ENCODE measurements around the gene MLKL.
"Not testable (repeated sequence)": the region's sequence is repeated elsewhere in the genome, so short reads cannot be mapped to it uniquely, and the experiment has no call there.

MLKL gene

GRCh38 chr16:74660383-74660782 is 40.3 kb downstream of the MLKL start:
- no peak for TF ChIP-seq ZNF274 (IDR thresholded peaks at IDR 0.05; ENCODE audit: low read depth, low read length)
- no peak overlapping the region for H3K4me3 ChIP-seq (ENCODE audit: low read length)

GRCh38 chr16:74659041-74659440 is 41.6 kb downstream of the MLKL start:
- H3K4me3 ChIP-seq (ENCODE audit: low read length), result no peak overlapping the region
- TF ChIP-seq ZNF274 (IDR thresholded peaks at IDR 0.05; ENCODE audit: low read depth, low read length), result no peak

GRCh38 chr16:74657870-74658642 is 42.6 kb downstream of the MLKL start:
- no peak overlapping the region for H3K4me3 ChIP-seq (ENCODE audit: low read length)
- TF ChIP-seq ZNF274 (IDR thresholded peaks at IDR 0.05; ENCODE audit: low read depth, low read length), result no peak

GRCh38 chr16:74654536-74655050 is 46.1 kb downstream of the MLKL start:
- no peak for TF ChIP-seq ZNF274 (IDR thresholded peaks at IDR 0.05; ENCODE audit: low read depth, low read length)
- H3K4me3 ChIP-seq (ENCODE audit: low read length), result no peak overlapping the region

GRCh38 chr16:74652883-74653282 is 47.8 kb downstream of the MLKL start:
- not testable (repeated sequence) for H3K4me3 ChIP-seq (ENCODE audit: low read length)

DNA sequence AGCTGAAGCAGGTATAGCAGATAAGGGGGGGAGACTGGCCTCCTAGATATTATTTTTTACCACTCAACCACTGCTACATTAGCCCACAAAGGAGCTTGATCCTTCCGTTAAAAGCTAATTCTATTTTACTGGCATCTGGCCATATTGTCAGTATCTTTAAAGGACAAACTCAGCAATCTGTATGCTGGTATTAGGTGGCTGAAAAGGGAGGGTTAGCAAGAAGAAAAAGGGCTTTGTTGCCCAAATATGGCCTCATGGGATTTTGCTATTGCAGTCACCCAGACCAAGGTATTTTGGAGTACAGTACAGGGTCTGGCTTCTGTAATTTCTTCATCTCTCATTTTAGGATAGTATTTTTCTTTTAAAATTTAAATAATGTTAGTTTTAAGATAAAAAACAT is 48.4 kb downstream of the MLKL start:
- no peak overlapping the region for H3K4me3 ChIP-seq (ENCODE audit: low read length)
- no peak for TF ChIP-seq ZNF274 (IDR thresholded peaks at IDR 0.05; ENCODE audit: low read depth, low read length)

DNA sequence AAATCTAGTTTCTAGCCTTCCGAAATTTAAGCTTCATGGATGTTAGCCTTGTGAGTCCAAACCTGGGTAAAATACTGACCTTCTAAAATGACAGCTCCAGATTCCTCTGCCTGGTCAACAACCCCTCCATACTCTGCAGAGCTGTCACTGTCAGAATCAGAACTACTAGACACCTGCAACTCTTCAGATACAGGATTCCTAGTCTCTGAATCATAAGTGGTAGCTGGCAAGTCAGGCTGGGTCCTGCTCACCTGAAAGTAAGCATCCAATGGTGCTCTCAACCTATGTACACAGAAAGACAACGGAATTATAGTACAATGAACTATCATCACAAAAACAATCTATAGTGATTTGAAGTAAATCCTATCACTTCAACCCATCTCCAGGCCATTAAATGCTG is 48.8 kb downstream of the MLKL start:
- no peak overlapping the region for H3K4me3 ChIP-seq (ENCODE audit: low read length)
- no peak for TF ChIP-seq ZNF274 (IDR thresholded peaks at IDR 0.05; ENCODE audit: low read depth, low read length)

GRCh38 chr16:74650966-74651567 is 49.6 kb downstream of the MLKL start:
- H3K4me3 ChIP-seq (ENCODE audit: low read length), result no peak overlapping the region
- no peak for TF ChIP-seq ZNF274 (IDR thresholded peaks at IDR 0.05; ENCODE audit: low read depth, low read length)

GRCh38 chr16:74649839-74650504 is 50.7 kb downstream of the MLKL start:
- no peak overlapping the region for H3K4me3 ChIP-seq (ENCODE audit: low read length)
- TF ChIP-seq ZNF274 (IDR thresholded peaks at IDR 0.05; ENCODE audit: low read depth, low read length), result no peak

DNA sequence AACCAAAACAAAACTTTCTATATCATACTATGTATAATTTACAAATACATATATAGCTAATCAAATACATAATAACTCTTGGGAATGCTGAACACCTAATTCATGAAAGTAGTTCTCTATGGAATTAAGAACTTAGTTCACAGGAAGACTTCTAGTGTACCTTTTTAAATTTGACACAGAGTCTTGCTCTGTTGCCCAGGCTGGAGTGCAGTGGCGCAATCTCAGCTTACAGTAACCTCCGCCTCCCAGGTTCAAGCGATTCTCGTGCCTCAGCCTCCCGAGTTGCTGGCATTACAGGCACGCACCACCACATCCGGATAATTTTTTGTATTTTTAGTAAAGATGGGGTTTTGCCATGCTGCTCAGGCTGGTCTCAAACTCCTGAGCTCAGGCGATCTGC is 58.7 kb downstream of the MLKL start:
- H3K4me3 ChIP-seq (ENCODE audit: low read length), result no peak overlapping the region
- no peak for TF ChIP-seq ZNF274 (IDR thresholded peaks at IDR 0.05; ENCODE audit: low read depth, low read length)

DNA sequence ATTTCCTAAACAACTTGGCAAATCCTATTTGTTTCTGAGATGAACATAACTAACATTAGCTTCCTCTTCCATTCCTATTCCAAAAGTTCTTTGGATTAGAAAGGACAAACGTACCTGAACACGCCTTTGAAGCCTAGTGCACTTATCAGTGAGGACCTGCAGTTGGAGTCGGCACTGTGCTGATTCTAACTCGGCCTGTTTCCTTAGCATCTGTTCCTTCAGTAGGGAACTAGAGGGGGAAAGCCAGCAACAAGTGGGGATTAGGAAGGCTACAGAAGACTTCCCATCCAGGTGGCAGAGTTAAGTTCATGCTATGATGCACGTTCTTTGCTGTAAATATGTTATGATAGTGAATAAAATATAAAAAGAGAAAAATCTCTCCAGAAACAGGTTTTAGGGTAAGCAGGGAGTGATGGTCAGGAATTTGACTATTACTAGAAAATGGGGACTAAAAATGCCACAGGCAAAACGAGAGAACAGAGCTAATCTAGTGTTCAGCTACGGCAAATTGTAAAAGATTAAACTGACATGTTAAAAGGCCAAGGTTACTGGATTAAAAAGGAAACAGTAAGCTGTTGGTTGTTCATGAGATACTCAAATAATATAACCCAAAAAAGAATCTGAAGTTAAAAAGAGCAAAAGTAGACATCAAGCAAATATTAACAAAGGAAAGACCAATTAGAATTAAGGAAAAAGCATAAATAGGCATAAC is 62.8 kb downstream of the MLKL start:
- no peak for TF ChIP-seq ZNF274 (IDR thresholded peaks at IDR 0.05; ENCODE audit: low read depth, low read length)
- H3K4me3 ChIP-seq (ENCODE audit: low read length), result no peak overlapping the region

GRCh38 chr16:74635303-74635702 is 65.4 kb downstream of the MLKL start:
- TF ChIP-seq ZNF274 (IDR thresholded peaks at IDR 0.05; ENCODE audit: low read depth, low read length), result no peak

DNA sequence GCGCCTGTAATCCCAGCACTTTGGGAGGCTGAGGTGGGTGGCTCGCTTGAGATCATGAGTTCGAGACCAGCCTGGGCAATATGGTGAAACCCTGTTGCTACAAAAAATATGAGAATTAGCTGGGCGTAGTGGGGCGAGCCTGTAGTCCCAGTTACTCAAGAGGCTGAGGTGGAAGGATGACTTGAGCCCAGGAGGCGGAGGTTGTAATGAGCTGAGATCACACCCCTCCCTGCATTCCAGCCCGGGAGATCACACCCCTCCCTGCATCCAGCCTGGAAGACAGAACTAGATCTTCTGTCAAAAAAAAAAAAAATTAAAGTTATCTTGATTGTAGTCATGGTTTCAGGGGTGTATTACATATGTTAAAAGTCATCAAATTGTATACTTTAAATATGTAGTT is 67.0 kb downstream of the MLKL start:
- TF ChIP-seq ZNF274 (IDR thresholded peaks at IDR 0.05; ENCODE audit: low read depth, low read length), result no peak
- no peak overlapping the region for H3K4me3 ChIP-seq (ENCODE audit: low read length)

More at GRCh38 chr16:74635303-74635702, 65.4 kb downstream of the MLKL start:
- no peak overlapping the region for H3K4me3 ChIP-seq (ENCODE audit: low read length)

GRCh38 chr16:74627506-74628220 is 73.0 kb downstream of the MLKL start:
- no peak for TF ChIP-seq ZNF274 (IDR thresholded peaks at IDR 0.05; ENCODE audit: low read depth, low read length)
- no peak overlapping the region for H3K4me3 ChIP-seq (ENCODE audit: low read length)

Data from GM08714 (cell line).